Spleen (tissue), 7 donors: ENCODE data around the gene KLRK1.

Source experiments
- CTCF ChIP-seq, 11 experiments: fragments of 200-600 bp in 7 of 11; fragments of 450-650 bp in 4 of 11; sonication (generic) in 4 of 11; IDR thresholded peaks in 8 of 11; conservative IDR thresholded peaks in 3 of 11; 1 replicate in 7 of 11; 2 replicates in 4 of 11; pipeline versions ENCODE4 v1.4.0 to v1.8.0; 2016 to 2021; ENCODE audit warnings: antibody characterized with exemption in 11 of 11, inconsistent platforms in 4 of 11, mild to moderate bottlenecking in 1 of 11
- POLR2A ChIP-seq, 3 donors: fragments of 450-650 bp; IDR thresholded peaks; one replicate each; pipeline ENCODE4 v1.5.1; 2017; ENCODE audit warnings: antibody characterized with exemption in 3 of 3, mild to moderate bottlenecking in 1 of 3
- POLR2AphosphoS5 ChIP-seq, 3 donors: sonication (generic); formaldehyde crosslinking; IDR thresholded peaks; one replicate each; pipeline ENCODE4 v1.5.1; 2017; ENCODE audit warnings: antibody characterized with exemption in 3 of 3
- donor health status: DM: no; HTN: no; CAD: no; lungs with moderate emphysema.
- donor health status: DM: no; HTN: no; CAD: no.
- donor health status: DM: no; HTN: no; CAD: no.

DNA sequence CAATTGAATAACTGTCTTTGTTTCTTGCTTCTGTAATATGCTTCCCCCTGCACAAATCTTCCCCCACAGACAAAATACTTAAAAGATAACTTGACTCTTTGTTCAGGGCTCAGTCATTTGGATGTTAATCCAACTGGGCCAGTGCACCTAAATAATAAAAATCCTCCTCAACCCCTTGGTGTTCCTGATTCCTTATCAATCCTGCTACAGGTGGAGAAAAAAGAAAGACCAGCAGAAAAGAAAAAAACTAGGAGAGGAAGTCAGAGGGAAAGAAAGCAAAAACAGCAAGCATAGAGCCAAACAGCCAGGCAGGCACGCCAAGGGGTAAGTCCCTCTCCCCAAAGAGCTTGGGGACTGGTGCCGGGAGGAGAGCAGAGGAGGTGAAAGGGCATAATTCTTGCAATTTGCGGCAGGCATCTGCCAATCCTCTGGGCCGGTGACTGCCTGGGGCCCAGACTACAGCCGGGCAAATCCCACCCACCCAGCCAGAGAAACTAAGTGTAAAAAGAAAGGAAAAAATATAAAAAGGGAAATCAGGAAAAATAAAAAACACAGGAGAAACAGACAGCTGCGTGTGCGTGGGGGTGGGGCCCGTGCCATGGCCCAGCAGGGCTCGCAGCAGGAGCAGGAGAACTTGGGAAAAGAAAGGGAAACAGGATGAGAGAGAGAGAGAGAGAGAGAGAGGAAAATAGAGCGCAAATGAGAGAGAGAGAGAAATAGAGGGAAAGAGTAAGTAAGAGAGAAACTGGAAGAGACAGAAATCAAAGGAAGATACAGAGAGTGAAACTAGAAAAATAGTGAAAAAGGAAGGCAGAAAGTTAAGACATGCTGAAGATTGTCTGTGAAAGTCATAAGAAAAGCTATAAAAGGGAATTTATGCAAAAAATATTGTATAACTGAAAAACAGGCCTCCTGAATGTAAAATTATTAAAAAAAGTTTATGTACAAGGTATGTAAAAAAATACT lies 21.4 kb downstream of the KLRK1 start:
- no peak for TF ChIP-seq CTCF (IDR thresholded peaks at IDR 0.05 in 8 of 11, conservative IDR thresholded peaks at IDR 0.05 in 3 of 11)
- no peak for TF ChIP-seq POLR2A (IDR thresholded peaks at IDR 0.05)
- no peak for TF ChIP-seq POLR2AphosphoS5 (IDR thresholded peaks at IDR 0.05)
